ENCODE measurements around the gene GXYLT2.

- no peak for TF ChIP-seq CTCF (IDR thresholded peaks at IDR 0.05; ENCODE audit: low read depth, low read length)
- no peak for TF ChIP-seq EZH2phosphoT487 (IDR thresholded peaks at IDR 0.05; ENCODE audit: low read depth)
Measured at GRCh38 chr3:72860846-72861245, 27.0 kb upstream of the GXYLT2 start.

All from OCI-LY3 (cell line).